Keratinocyte (primary cell): ENCODE results near the gene LRRC4C.

ENCODE experiments used
- CTCF ChIP-seq, 3 experiments: IDR thresholded peaks in 1 of 3; conservative IDR thresholded peaks in 1 of 3; optimal IDR thresholded peaks in 1 of 3; 2 replicates in 2 of 3; 3 replicates in 1 of 3; pipeline versions ENCODE3 to v1.5.1; 2011; ENCODE audit warnings: low read length in 3 of 3, mild to moderate bottlenecking in 3 of 3, moderate library complexity in 2 of 3, control low read depth in 1 of 3, inconsistent platforms in 1 of 3; ENCODE audit not compliant: insufficient read depth in 2 of 3; ENCODE audit errors: extremely low read depth in 1 of 3
- EZH2 ChIP-seq: IDR thresholded peaks from one replicate; pipeline ENCODE4 v1.6.1; 2012; ENCODE audit warnings: inconsistent platforms, mild to moderate bottlenecking, low read length, moderate library complexity

GRCh38 chr11:40716344-40717130 lies 742.9 kb downstream of the LRRC4C start:
- TF ChIP-seq CTCF (optimal IDR thresholded peaks at IDR 0.05 in 1 of 3, IDR thresholded peaks at IDR 0.05 in 1 of 3, conservative IDR thresholded peaks at IDR 0.05 in 1 of 3; ENCODE audit: extremely low read depth in 1 of 3, insufficient read depth in 2 of 3, low read length in 3 of 3): no peak
- TF ChIP-seq EZH2: no peak
